Stimulated activated CD8-positive, alpha-beta memory T cell treated with anti-CD3 and anti-CD28 coated beads, Interleukin-4, amount 100 ng/mL, for 48 hours (primary cell): ENCODE measurements around the gene TAS2R38.
"Not testable (repeated sequence)": the region's sequence is repeated elsewhere in the genome, so short reads cannot be mapped to it uniquely, and the experiment has no call there.

ENCODE experiments used
- DNase-seq: peaks from one replicate; pipeline ENCODE4 v3.0.0-alpha.2; 2020

TAS2R38 gene

DNA sequence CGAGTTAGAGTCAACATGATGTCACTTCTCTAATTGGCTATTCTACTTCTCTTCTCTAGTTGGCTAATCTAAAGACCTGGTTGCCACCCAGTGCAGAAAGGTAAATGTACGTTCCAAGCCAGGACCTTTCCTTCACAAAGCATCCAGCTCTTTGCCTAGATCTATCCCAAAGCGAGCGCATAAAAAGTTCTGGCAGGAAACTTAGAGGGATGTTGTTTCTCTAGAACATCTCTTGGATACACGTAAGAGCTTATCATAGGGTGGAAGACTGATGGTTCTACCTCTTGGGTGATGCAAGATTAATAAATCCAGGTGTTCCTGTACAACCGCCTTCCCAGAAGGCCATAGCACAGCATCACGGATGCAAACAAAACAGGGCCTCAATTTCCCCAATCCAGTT, at the start of gene TAS2R38:
Gene TAS2R38, minus strand, starts transcription at position 101 of the 400 bp plus-strand sequence. Its CDS starts 84 bp downstream, at position 17.
- DNase-seq = no peak

DNA sequence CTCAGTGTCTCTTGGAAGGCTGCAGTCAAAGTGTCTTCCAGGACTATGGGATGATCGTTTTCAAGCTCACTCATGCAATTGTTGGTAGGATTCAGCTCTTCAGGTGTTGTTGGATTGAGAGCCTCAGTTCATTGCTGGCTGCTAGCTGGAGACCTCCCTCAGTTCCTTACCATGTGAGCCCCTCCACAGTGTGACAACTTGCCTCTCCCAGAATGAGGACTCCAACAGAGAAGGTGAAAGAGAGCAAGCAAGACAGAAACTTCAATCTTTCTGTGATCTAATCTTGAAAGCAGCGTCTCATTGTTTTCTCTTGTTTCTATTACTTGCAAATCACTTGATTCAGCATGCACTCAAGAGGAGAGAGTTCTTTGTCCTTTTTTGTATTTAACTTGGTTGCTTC, 44.6 kb upstream of the TAS2R38 start:
- no peak for DNase-seq

DNA sequence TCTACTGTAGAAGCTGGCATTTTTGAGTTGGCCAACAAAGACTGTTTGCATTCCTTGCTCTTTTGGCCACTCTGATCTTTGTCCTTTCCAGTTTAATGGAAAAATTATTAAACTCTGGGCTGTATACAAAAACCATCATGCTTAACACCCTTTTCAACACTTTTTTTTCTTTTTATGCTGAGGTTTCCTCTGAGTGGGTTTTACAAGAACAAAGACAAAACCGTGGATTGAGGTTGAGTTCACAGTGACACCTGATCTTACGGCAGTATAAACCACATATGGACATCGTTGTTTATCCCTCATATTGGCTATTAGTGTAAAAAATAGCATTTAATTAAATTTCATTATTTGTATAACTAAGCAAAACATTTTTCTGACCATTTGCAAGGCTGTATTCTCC, 43.9 kb upstream of the TAS2R38 start:
- no peak for DNase-seq

DNA sequence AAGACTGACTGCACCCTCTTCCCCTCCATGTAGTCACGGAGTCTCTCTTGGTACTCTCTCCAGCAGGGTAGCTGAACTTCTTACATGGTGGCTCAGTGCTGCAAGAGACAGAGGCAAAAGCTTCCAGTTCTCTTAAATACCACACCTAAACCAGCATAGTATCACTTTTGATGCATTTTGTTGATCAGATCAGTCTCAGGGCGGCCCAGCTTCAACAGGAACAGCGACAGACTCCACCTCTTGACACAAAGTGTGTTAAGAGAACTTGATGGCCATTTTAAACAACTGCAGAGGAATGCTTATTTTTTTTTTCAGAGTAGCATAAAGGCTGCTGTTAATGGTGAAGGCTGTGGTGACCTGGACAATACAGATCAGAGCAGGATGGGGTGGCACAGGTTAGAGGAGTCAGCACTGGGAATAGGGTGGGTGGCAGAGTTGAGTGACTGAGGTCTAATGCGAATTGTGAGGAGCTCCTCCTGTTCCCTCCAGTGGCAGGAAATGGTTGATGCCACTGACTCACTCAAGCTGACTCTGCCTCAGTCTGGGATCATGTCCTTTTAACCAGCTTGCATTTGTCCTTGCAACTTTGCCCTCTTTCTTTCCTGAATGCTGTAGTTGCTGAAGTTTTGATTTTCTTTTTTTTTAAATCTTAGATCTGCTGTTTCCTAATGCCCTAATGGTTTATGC, 39.4 kb upstream of the TAS2R38 start:
- DNase-seq = no peak

DNA sequence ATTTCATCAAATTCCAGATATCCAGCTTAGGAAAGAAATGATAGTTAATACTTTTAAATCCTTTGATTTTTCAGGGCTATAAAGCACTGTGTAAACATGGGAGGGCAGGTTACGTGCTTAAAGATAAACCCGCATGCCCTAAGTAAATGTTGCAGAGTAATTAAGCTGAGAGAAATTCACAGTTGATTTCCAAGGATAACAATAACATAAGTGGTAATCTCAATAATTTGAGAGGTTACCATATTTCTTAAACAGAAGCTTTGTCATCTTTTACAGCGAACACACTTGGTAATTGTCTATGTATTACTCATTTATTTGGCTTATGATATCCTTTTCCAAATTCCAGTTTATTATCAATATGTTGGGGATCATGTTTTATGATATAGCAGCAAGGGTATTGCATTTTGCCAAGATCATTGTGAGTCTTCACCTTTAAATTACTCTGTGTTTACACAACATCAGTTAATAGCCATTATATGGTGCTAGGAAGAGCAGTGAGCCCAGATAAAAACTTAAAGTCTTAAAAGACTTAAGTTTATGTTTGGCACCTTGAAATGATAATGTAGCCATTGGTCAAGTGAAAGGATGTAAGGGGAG, 37.5 kb upstream of the TAS2R38 start:
- no peak for DNase-seq

DNA sequence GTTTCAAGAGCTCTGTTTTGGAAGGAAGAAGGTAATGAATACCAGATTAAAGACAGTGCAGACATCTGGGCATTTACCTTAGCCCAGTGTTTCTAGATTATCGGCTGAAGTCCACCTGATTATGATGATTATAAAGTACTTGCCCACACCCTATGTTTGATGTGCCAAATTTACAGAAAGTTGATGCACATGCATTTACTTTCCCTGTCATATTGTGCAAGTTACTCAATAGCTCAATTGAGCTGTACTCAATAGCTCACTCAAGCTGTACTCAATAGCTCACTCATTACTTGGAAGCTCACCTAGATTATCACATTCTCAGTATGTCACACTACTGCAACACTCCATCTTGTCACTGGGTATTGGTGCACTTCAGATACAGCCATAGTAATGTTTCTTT, 35.6 kb upstream of the TAS2R38 start:
- no peak for DNase-seq

DNA sequence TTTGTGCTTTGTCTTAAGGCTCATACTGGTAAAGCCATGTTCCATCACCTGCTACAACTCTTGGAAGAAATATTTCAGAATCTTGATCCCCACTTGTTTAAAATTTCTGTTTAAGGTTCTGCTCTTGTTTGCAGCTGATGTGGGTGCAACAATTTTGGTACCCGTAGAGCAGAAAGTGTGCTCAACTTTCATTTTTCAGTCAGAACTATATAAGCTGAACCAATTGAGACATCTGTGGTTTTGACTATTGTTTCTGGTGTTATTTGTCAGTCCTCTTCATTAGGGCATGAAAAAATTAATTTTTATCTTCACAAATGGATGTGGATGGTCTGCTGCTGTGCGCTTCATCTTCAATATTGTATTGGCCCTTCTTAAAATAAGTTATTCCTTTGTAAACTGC, 33.0 kb upstream of the TAS2R38 start:
- DNase-seq = no peak

DNA sequence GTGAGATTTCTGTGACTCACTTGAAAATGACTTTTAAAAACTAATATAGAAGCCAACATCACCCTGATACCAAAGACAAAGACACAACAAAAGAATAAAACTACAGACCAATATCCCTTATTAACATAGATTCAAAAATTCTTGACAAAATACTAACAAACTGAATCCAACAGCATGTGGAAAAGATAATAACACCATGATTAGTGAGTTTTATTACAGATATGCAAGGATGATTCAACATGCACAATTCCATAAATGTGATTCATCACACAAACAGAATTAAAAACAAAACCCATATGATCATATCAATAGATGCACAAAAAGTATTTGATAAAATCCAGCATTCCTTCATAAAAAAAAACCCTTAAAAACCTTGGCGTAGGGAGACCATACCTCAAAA, 28.6 kb upstream of the TAS2R38 start:
- DNase-seq = no peak

DNA sequence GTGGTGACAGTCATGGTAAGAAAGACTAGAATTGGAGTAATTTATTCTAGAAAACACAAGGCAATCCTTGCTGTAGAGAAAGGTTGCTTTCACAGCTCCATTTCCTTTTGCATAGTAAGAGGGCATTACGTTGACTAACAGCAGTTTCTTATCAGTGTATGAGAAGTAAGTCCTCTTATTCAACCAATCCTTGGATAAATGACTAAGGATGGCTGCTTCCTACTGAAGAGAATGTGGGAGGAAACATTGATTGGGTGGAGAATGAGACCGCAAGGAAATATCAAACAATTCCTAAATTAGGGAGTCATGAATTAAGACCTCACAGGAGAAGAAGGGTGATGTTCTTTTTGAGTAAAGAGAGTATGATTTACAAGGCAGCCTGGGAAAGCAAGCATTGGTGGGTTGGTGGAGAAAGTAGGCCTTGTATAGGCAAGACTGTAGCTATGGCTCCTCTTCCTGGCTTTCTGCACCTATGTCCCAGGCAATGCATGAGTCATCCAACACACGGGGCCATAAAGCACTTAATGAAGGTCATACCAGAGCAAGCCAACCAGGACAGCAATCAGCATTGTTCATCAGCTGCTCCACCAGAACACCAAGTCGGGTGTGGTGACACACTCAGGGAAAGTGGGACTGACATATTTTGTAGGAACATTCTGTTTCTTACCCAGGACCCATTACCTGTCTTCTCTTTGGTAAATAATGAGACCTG, 27.7 kb upstream of the TAS2R38 start:
- no peak for DNase-seq

DNA sequence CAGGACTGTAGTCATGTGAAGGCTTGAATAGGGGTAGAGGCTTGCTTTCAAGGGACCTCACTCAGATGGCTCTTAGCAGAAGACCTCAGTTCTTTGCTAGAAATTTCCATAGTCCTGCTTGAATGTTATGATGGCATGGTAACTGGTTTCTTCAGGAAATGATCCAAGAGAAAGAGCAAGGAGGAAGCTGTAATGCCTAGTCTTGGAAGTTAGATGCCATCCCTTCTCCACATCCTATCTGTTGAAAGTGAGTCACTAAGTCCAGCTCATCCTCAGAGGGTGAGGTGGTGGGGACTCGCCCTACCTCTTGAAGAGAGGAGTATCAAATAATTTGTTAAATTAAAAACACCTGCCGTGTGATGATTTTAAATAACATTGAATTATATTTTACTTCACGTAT, 26.7 kb upstream of the TAS2R38 start:
- DNase-seq = no peak

DNA sequence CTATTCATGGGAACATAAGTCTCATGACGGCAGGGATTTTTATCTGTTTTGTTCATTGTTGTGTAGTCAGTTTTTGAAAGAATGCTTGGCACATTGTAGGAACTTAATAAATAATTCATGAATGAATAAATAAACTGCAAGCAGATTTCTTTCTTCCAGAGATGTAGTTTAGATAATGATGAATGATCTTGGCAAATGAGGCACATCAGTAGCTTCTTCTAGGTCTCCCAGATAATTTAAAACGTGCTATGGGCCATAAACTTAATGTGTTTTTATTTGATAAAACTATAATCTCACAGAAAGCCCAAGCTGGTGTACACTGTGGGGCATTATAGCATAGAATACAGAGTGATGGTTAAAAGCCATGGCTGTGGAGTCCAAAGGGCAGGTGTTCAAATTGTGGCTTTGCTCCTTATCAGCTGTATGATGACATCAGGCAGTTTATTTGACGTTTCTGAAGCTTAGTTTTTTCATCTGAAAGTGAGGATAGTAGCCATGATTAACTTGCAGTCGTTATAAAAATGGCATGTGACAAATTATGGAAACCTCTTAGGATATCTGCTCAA, 25.6 kb upstream of the TAS2R38 start:
- DNase-seq = no peak

DNA sequence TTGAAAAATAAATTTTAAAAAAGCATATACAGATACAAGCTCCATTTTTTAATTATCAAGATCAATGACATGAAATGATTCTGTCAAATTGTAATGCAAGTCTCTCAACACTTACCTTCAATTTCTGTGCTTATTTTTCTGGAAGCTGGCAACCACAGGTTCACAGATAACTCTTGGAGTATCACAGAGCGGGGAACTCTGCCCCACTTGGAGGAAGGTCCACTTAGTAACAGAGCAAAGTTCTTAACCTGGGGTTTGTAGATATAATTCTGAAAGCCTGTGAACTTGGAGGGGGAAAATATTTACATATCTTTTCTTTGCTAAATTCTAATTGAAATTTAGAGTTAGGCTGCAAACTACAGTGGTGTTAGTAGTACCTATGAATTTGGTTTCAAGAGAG, 19.8 kb upstream of the TAS2R38 start:
- DNase-seq = no peak

DNA sequence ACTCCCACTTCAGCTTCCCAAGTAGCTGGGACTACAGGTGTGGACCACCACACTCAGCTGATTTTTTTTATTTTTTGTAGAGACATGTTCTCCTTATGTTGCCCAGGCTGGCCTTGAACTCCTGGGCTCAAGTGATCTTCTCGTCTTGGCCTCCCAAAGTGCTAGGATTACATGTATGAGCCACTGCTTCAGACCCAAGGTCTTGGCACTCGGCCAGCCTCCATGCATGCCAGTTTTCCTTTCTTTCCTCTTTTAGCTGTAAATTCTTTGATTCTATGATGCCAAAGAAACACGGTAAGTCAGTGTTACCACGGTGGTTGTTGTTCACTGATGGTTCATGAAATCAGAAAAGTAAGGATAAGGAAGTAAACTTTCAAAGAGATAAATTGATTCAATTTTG, 19.1 kb upstream of the TAS2R38 start:
- DNase-seq = no peak

DNA sequence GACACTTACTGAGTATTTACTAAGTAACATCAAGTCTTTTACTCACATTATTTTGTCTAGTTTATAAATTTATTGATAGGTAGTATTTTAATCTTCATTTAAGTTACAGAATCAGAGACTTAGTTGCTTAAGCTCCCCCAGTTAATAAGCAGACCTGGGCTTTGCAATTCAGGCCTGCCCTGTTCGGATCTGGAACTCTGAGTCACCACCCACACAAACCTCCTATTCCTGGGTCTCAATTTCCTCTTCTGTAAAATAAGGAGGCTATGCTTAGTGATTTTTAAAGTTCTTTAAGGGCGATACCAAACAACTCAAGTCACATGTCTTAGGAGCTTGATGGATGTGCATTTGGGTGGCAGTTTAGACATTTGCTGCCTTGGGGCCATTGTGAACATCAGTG, 18.6 kb upstream of the TAS2R38 start:
- DNase-seq = no peak

DNA sequence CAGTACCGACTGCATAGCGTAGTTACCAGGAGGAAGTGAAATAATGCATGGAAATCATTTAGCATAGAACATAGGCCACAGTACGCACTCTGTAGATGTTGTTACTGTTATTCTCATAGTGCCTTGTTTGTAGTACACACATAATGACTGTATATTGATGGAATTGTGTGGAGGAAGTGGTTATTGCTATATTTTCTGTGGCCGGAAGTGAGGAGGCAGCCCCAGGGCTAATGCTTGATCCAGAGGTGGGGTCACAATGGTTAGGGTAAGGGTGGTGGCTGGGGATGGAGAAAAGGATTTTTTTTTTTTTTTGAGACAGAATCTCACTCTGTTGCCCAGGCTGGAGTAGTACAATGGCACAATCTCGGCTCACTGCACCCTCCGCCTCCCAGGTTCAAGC, 17.6 kb upstream of the TAS2R38 start:
- DNase-seq = no peak

DNA sequence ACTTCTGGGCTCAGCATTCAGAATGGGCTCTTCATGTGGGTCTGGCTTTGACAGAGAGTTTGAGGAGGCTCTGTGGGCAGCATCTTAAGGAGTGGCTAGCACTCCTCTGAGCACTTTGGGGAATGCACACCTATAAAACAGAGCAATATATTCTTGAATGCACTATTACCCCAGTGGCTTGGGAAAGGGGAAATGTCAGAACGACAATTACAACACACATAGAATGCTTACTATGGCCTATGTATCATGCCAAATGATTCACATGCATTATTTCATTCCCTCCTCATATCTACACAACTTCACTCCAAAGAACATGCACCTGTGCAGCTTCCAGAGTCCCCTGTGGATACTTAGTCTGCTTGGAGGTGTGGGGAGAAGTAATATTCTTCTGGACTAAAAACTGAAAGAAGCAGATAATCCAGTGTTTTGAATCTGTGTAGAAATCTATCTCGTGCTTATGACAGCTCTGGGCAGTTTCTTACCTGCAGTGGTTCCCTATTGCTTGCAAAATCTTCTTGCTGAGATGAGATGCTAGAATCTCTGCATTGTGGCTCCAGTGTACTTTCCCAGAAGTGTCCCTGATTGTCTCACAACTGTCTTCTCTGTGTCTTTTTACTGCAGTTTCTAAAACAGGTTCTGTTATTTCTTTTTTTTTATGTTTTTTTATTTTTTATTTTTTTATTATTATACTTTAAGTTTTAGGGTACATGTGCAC, 16.6 kb upstream of the TAS2R38 start:
- DNase-seq = no peak

DNA sequence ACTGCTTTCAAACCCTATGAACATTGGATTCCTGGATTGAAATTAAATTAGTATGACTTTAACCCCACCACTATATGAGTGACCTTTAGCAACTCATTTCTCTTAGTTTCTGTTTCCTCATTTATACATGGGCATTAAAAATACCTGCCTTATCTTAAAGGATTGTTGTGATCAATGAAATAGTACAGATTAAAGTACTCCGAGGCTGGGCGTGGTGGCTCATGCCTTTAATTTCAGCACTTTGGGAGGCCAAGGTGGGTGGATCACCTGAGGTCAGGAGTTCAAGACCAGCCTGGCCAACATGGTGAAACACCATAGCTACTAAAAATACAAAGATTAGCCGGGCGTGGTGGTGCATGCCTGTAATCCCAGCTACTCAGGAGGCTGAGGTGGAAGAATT, 14.2 kb upstream of the TAS2R38 start:
- DNase-seq = not testable (repeated sequence)

DNA sequence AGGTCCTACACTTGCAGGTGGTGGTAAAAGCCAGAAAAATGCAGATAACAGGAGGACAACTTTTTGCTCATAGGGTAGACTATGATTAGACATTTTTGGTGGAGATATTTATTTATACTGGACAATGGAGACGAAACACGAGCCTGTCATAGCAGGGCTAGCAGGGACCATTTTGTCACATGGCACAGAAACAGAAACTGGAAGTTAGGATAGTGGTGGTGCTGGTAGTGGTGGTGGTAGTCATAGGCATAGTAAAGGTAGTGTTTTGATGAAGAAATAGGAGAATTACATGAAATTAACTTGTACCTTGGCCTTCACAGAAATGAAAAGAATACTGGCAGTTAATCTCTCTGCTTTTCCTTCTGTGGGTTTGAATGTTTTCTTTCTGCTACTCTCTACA, 13.3 kb upstream of the TAS2R38 start:
- no peak for DNase-seq

DNA sequence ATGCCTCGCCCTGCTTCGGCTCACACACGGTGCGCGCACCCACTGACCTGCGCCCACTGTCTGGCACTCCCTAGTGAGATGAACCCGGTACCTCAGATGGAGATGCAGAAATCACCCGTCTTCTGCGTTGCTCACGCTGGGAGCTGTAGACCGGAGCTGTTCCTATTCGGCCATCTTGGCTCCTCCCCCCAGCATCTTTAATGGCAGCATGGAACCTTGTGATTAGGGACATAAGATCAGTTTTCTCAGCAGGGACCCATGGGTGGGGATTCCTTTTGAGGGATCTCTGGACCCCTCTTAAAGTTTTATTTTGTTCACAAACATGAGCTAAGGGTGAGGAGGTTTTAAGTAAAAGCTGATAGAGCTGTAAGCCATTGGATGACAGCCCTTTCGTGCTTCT, 12.4 kb upstream of the TAS2R38 start:
- not testable (repeated sequence) for DNase-seq

DNA sequence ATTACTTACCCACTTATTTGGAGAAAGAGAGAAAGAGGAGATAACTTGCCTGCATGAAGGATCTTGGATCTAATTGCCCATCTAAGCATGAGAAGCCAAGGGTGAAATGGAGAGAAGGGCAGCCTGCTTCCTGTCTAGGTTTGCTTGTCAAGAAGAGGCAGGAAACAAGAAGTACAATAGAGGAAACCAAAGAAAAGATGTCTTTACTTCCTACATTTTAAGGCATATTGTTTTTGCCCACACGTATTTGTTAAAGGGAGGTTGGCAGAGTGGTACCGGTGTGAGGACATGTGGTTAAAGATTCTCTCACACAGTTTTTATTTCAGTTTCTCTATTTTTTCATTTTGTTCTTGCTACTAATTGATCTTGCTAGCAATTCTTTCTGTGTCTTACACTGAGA, 6.0 kb upstream of the TAS2R38 start:
- DNase-seq = no peak

DNA sequence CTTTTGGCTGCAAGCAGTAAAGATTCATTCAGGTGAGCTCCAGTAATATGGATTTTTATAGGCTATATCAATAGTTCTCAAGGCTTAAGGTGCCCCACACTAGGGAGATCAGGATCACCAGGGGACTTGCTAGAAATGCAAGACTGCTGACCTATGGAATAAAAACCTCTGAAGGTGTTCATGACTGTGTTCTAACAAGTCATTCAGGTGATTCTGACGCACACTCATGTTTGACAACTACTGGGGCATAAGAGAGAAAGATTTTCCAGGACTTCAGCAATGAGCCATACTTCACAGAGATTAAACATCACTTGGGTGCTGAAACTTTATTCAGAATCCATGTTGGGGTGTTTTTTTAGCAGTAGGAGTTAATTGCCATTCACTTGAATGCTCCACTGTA, 4.8 kb upstream of the TAS2R38 start:
- no peak for DNase-seq

DNA sequence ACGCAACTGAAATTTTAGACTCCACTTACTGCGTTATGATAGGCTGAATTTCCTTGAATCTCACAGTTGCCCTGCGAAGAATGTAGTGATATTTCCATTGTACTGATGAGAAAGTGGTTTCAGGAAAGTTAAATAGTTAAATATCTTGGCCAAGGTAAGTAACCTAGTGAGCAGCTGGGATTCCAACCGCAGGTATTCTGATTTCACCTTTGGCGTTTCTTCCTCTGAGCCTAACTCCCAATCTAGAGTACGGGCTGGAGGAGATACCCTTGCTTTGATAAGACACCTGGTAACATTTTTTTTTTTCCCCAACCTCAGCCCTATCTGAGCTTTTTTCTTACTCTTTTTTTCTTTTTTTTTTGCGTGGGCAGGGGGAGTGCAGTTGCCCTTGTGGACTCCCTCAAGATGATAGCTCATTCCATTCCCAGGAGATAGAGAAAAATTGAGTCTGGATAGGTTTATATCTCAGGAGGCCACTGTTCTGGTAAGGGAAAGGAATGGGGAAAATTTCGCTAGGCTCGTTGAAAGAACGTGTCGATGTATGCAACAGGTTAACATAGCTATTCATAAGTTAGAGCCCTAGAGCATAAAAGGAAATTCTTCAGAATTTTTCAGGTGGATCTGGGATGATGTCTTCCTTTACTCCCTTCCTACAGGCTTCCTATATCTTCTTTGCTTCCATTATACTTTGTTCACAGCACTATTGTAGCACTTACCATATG, 3.1 kb upstream of the TAS2R38 start:
- no peak for DNase-seq
